ENCODE data around the gene SDHD.

GRCh38 chr11:112037527-112037926, 49.1 kb upstream of the SDHD start:
- TF ChIP-seq MAZ (CRISPR knock-in tag; conservative IDR thresholded peaks at IDR 0.05 in 1 of 2, IDR thresholded peaks at IDR 0.05 in 1 of 2) (no peak), ELK1 (CRISPR knock-in tag; IDR thresholded peaks at IDR 0.05) (no peak), NR4A1 (CRISPR knock-in tag; IDR thresholded peaks at IDR 0.05) (no peak), NR4A1 (tag; IDR thresholded peaks at IDR 0.05) (no peak), DPF2 (IDR thresholded peaks at IDR 0.05) (no peak)

Measured in K562 (cell line).